Panc1 (cell line): Measurements from ENCODE around the gene SLC6A6. TPM values are rescaled to one million over a fixed set of nuclear protein-coding genes. Genes with fewer than 3 reads are reported as not detected.

Source experiments
- ATAC-seq: fragments of 200-7000 bp; cut with Tn5 transposase; 2 replicates; pipeline ENCODE4 v1.9.1; 2020; ENCODE audit warnings: mild to moderate bottlenecking, moderate library complexity
- BruUV-seq: library from RNA; stranded (reverse); fragments of 400-500 nt; replicated peaks from 2 replicates; lab custom pipeline; 2021; lab: Mats Ljungman, UMichigan
- CTCF ChIA-PET: fragments of 300-600 bp; sonication (Branson Sonifier 250); formaldehyde crosslinking; loops from one replicate; lab custom pipeline; 2022; ENCODE audit warnings: antibody characterized with exemption; lab: Charles Lee
- POLR2A ChIA-PET: fragments of 300-600 bp; sonication (Branson Sonifier 250); formaldehyde crosslinking; loops from one replicate; lab custom pipeline; 2022; ENCODE audit warnings: antibody characterized with exemption; lab: Charles Lee
- DNase-seq: peaks from one replicate; pipeline ENCODE4 v3.0.0-alpha.2; 2010; ENCODE audit warnings: low read depth, low spot score
- H3K27ac ChIP-seq: 2 replicates; pipeline ENCODE4 v1.5.1; 2011; ENCODE audit warnings: mild to moderate bottlenecking, low read length, inconsistent platforms
- H3K27me3 ChIP-seq: fragments of 200-500 bp; sonication (Bioruptor generic); 2 replicates; pipeline ENCODE4 v1.6.0; 2014; ENCODE audit warnings: low read length, inconsistent platforms; ENCODE audit not compliant: control insufficient read depth, insufficient read depth
- H3K36me3 ChIP-seq: fragments of 200-500 bp; sonication (Bioruptor generic); 2 replicates; pipeline ENCODE4 v1.5.1; 2014; ENCODE audit warnings: inconsistent platforms, mild to moderate bottlenecking, low read length, moderate library complexity; ENCODE audit not compliant: control insufficient read depth, insufficient read depth
- H3K4me1 ChIP-seq: 2 replicates; pipeline ENCODE4 v1.5.1; 2011; ENCODE audit warnings: inconsistent platforms, mild to moderate bottlenecking, low read length, moderate library complexity; ENCODE audit not compliant: control insufficient read depth, insufficient read depth
- H3K4me3 ChIP-seq, 2 experiments: 2 replicates each; pipeline ENCODE4 v1.5.1; 2011 to 2012; ENCODE audit warnings: low read depth in 2 of 2, low read length in 2 of 2, mild to moderate bottlenecking in 2 of 2, inconsistent platforms in 1 of 2, moderate library complexity in 1 of 2
- H3K9me3 ChIP-seq: fragments of 200-500 bp; sonication (Bioruptor generic); 2 replicates; pipeline ENCODE4 v1.5.1; 2014; ENCODE audit warnings: low read depth, mild to moderate bottlenecking, inconsistent platforms, low read length, moderate library complexity; ENCODE audit not compliant: control insufficient read depth, insufficient read depth
- CTCF ChIP-seq: fragments of 450-650 bp; IDR thresholded peaks from 2 replicates; pipeline ENCODE4 v1.5.1; 2017; ENCODE audit warnings: mild to moderate bottlenecking
- POLR2AphosphoS5 ChIP-seq: IDR thresholded peaks from 2 replicates; pipeline ENCODE4 v1.6.1; 2012; ENCODE audit warnings: mild to moderate bottlenecking, low read depth, low read length, moderate library complexity
- SIN3A ChIP-seq: IDR thresholded peaks from 2 replicates; pipeline ENCODE4 v1.6.1; 2012; ENCODE audit warnings: low read depth, mild to moderate bottlenecking, low read length, moderate library complexity, borderline replicate concordance; ENCODE audit not compliant: insufficient read depth
- TCF7L2 ChIP-seq: IDR thresholded peaks from 2 replicates; pipeline ENCODE4 v1.6.1; 2011; ENCODE audit warnings: mild to moderate bottlenecking, low read depth, low read length, inconsistent platforms
- in situ Hi-C: cut with HindIII; loops from 2 replicates; pipeline ENCODE4 v1.10.0; 2016; ENCODE audit warnings: low sequenced_read_pairs, low pct_unique_long_range_greater_than_20kb
- intact Hi-C: fragments of 100-400 bp; cut with micrococcal nuclease; formaldehyde crosslinking; loops from one replicate; pipeline ENCODE4 v1.10.0; 2022; ENCODE audit not compliant: unreplicated experiment
- total RNA-seq: library from RNA; stranded (reverse); gene quantifications from one replicate; pipeline ENCODE4 v1.2.1, GENCODE V29; 2021; ENCODE audit not compliant: unreplicated experiment
- TF ChIP-seq, protein P1 (sequence below), 2 experiments: IDR thresholded peaks; 2 replicates each; pipeline ENCODE4 v1.6.1; 2011 to 2012; ENCODE audit warnings: low read depth in 2 of 2, control low read depth in 1 of 2, low read length in 1 of 2, mild to moderate bottlenecking in 1 of 2, moderate library complexity in 1 of 2; ENCODE audit not compliant: insufficient read depth in 1 of 2

Gene SLC6A6
- total RNA-seq, 1 experiment from 2014 or later: 61.0 TPM

DNA sequence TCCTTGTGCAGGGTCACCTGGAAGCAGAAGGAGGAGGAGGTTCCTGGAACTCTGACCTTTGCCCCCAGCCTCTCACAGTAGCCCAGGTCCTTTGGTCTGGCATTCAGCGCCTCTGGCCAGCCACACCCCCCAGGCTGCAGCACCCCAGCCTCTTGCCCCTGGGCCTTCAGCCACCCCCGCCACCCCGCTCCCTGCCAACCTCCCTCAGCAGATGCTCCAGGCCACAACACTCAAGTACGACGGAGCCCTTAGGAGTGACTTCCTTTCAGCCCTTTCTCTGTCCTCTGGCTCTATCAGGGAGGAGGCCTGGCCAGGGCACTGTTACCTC lies 92.5 kb downstream of the SLC6A6 start:
- no peak overlapping the region for H3K4me3 ChIP-seq
- in situ Hi-C loops (no loop called here), intact Hi-C loops (no loop called here)
- H3K27me3 ChIP-seq: no peaks in the 10 kb centered on the region
- ChIA-PET CTCF (no interaction called here), POLR2A (no interaction called here)
- DNase-seq (no peak), ATAC-seq (no peak)
- no peaks in the 10 kb centered on the region for H3K4me1 ChIP-seq
- H3K36me3 ChIP-seq: no peaks in the 10 kb centered on the region
- no peak overlapping the region for H3K27ac ChIP-seq
- no peaks in the 10 kb centered on the region for H3K9me3 ChIP-seq
- BruUV-seq: no TSS peak
- TF ChIP-seq, protein P1, sequence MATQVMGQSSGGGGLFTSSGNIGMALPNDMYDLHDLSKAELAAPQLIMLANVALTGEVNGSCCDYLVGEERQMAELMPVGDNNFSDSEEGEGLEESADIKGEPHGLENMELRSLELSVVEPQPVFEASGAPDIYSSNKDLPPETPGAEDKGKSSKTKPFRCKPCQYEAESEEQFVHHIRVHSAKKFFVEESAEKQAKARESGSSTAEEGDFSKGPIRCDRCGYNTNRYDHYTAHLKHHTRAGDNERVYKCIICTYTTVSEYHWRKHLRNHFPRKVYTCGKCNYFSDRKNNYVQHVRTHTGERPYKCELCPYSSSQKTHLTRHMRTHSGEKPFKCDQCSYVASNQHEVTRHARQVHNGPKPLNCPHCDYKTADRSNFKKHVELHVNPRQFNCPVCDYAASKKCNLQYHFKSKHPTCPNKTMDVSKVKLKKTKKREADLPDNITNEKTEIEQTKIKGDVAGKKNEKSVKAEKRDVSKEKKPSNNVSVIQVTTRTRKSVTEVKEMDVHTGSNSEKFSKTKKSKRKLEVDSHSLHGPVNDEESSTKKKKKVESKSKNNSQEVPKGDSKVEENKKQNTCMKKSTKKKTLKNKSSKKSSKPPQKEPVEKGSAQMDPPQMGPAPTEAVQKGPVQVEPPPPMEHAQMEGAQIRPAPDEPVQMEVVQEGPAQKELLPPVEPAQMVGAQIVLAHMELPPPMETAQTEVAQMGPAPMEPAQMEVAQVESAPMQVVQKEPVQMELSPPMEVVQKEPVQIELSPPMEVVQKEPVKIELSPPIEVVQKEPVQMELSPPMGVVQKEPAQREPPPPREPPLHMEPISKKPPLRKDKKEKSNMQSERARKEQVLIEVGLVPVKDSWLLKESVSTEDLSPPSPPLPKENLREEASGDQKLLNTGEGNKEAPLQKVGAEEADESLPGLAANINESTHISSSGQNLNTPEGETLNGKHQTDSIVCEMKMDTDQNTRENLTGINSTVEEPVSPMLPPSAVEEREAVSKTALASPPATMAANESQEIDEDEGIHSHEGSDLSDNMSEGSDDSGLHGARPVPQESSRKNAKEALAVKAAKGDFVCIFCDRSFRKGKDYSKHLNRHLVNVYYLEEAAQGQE (IDR thresholded peaks at IDR 0.05; ENCODE audit: insufficient read depth in 1 of 2, low read depth in 2 of 2, low read length in 1 of 2): no peak
- no peak for TF ChIP-seq CTCF
- no peak for TF ChIP-seq SIN3A
- TF ChIP-seq TCF7L2: no peak
- no peak for TF ChIP-seq POLR2AphosphoS5

DNA sequence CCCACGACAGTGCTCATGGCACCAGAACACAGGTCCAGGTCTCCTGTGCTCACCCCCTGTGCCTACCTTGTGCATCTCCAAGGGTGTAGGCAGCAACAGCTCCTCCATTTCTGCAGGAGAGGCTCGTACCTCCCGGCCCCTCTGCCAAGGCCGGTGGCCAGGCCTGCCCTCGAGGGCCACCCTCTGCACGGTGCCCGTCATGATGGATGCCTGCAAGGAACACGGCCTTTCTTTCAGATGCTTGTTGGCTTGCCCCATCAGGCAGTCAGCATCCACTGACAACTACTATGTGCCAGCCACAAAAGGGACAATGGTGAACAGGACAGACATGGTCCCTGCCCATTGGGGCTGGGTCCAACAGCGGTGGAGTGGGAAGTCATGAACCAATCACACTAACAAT lies 93.9 kb downstream of the SLC6A6 start:
- no peak for ATAC-seq
- ChIA-PET CTCF (no interaction called here), POLR2A (no interaction called here)
- DNase-seq: no peak
- Histone ChIP-seq H3K9me3 (no peaks in the 10 kb centered on the region), H3K27ac (no peak overlapping the region), H3K27me3 (no peaks in the 10 kb centered on the region), H3K4me3 (no peak overlapping the region), H3K4me1 (no peaks in the 10 kb centered on the region), H3K36me3 (no peaks in the 10 kb centered on the region)
- no TSS peak for BruUV-seq
- in situ Hi-C loops (no loop called here), intact Hi-C loops (no loop called here)
- TF ChIP-seq POLR2AphosphoS5: no peak
- no peak for TF ChIP-seq TCF7L2
- TF ChIP-seq, protein P1 (IDR thresholded peaks at IDR 0.05; ENCODE audit: insufficient read depth in 1 of 2, low read depth in 2 of 2, low read length in 1 of 2): no peak
- no peak for TF ChIP-seq SIN3A
- TF ChIP-seq CTCF: no peak
